Measurements from ENCODE around the gene UBE2C. TPM values are rescaled to one million over a fixed set of nuclear protein-coding genes. Genes with fewer than 3 reads are reported as not detected.

UBE2C gene
- total RNA-seq, 1 donor from 2014 or later: 202 TPM

GRCh38 chr20:45801851-45802250 lies 10.6 kb upstream of the UBE2C start:
- H3K27ac Mint-ChIP-seq (ENCODE audit: unreplicated experiment): peak overlapping the region; percentile 29
- H3K4me1 Mint-ChIP-seq: no peaks in the 10 kb centered on the region
- H3K27me3 Mint-ChIP-seq (ENCODE audit: low read depth): no peaks in the 10 kb centered on the region
- no peak overlapping the region for H3K4me3 Mint-ChIP-seq
- peaks cover 11% of the 10 kb centered on the region for H3K36me3 Mint-ChIP-seq (ENCODE audit: low read depth)
- no peaks in the 10 kb centered on the region for H3K9me3 Mint-ChIP-seq
- no peak for DNase-seq (ENCODE audit: low read depth, low spot score)
- no peak for TF ChIP-seq CTCF (conservative IDR thresholded peaks at IDR 0.05)

GRCh38 chr20:45810191-45810970 lies 2.1 kb upstream of the UBE2C start:
- no peak for DNase-seq (ENCODE audit: low read depth, low spot score)
- peaks cover 30% of the 10 kb centered on the region for H3K36me3 Mint-ChIP-seq (ENCODE audit: low read depth)
- peaks cover 4% of the 10 kb centered on the region for H3K9me3 Mint-ChIP-seq
- no peak overlapping the region for H3K27ac Mint-ChIP-seq (ENCODE audit: unreplicated experiment)
- H3K4me3 Mint-ChIP-seq: peak overlapping the region; percentile 15
- peaks cover 21% of the 10 kb centered on the region for H3K4me1 Mint-ChIP-seq
- TF ChIP-seq CTCF (conservative IDR thresholded peaks at IDR 0.05): no peak
- no peaks in the 10 kb centered on the region for H3K27me3 Mint-ChIP-seq (ENCODE audit: low read depth)

GRCh38 chr20:45813006-45813340 lies 529 bp downstream of the UBE2C start:
- H3K4me1 Mint-ChIP-seq: peaks cover 32% of the 10 kb centered on the region
- TF ChIP-seq CTCF (conservative IDR thresholded peaks at IDR 0.05): no peak
- DNase-seq (ENCODE audit: low read depth, low spot score): no peak
- H3K27me3 Mint-ChIP-seq (ENCODE audit: low read depth): no peaks in the 10 kb centered on the region
- peaks cover 32% of the 10 kb centered on the region for H3K36me3 Mint-ChIP-seq (ENCODE audit: low read depth)
- H3K4me3 Mint-ChIP-seq: peak overlapping the region; percentile 97
- peaks cover 4% of the 10 kb centered on the region for H3K9me3 Mint-ChIP-seq
- H3K27ac Mint-ChIP-seq (ENCODE audit: unreplicated experiment): peak overlapping the region; percentile 95

- Mint-ChIP-seq H3K36me3 (ENCODE audit: low read depth) (peaks cover 31% of the 10 kb centered on the region), H3K9me3 (peaks cover 4% of the 10 kb centered on the region), H3K4me3 (peak overlapping the region; percentile 97), H3K27me3 (ENCODE audit: low read depth) (no peaks in the 10 kb centered on the region), H3K4me1 (peaks cover 32% of the 10 kb centered on the region), H3K27ac (ENCODE audit: unreplicated experiment) (peak overlapping the region; percentile 96)
- no peak for DNase-seq (ENCODE audit: low read depth, low spot score)
- no peak for TF ChIP-seq CTCF (conservative IDR thresholded peaks at IDR 0.05)
Measured at GRCh38 chr20:45813489-45813888, 1.0 kb downstream of the UBE2C start.

- no peak overlapping the region for H3K27ac Mint-ChIP-seq (ENCODE audit: unreplicated experiment)
- no peaks in the 10 kb centered on the region for H3K27me3 Mint-ChIP-seq (ENCODE audit: low read depth)
- H3K9me3 Mint-ChIP-seq: peaks cover 4% of the 10 kb centered on the region
- H3K36me3 Mint-ChIP-seq (ENCODE audit: low read depth): peaks cover 28% of the 10 kb centered on the region
- peaks cover 32% of the 10 kb centered on the region for H3K4me1 Mint-ChIP-seq
- no peak for TF ChIP-seq CTCF (conservative IDR thresholded peaks at IDR 0.05)
- peak overlapping the region; percentile 61 for H3K4me3 Mint-ChIP-seq
- DNase-seq (ENCODE audit: low read depth, low spot score): no peak
Measured at GRCh38 chr20:45814314-45814713, 1.9 kb downstream of the UBE2C start.
